Naive B cell (primary cell): Measurements from ENCODE around the gene TNFRSF9. TPM values are rescaled to one million over a fixed set of nuclear protein-coding genes. Genes with fewer than 3 reads are reported as not detected.
A peak's percentile ranks its signal among the peaks of the same experiment; 100 is the strongest.
"Not testable (repeated sequence)": the region's sequence is repeated elsewhere in the genome, so short reads cannot be mapped to it uniquely, and the experiment has no call there.

Experiments used
- ATAC-seq, 2 donors: fragments of 150-1000 bp; cut with Tn5 transposase; 2 replicates each; pipeline ENCODE4 v1.10.0; 2021; ENCODE audit warnings: low read depth in 2 of 2, mild to moderate bottlenecking in 2 of 2, moderate library complexity in 2 of 2
- DNase-seq: peaks from one replicate; pipeline ENCODE4 v3.0.0; 2022
- H3K27ac Mint-ChIP-seq, 6 donors: one replicate each; pipeline ENCODE4 v1.8.0; 2020 to 2022; ENCODE audit warnings: mild to moderate bottlenecking in 6 of 6, mixed read lengths in 6 of 6, moderate library complexity in 5 of 6, inconsistent platforms in 2 of 6
- H3K27me3 Mint-ChIP-seq, 3 donors: one replicate each; pipeline ENCODE4 v1.8.0; 2021 to 2022; ENCODE audit warnings: mixed read lengths in 3 of 3, mild to moderate bottlenecking in 1 of 3
- H3K36me3 Mint-ChIP-seq, 2 donors: one replicate each; pipeline ENCODE4 v1.8.0; 2020 to 2022; ENCODE audit warnings: mixed read lengths in 2 of 2, inconsistent platforms in 1 of 2, mild to moderate bottlenecking in 1 of 2
- H3K4me1 Mint-ChIP-seq, 3 donors: one replicate each; pipeline ENCODE4 v1.8.0; 2020 to 2022; ENCODE audit warnings: mixed read lengths in 3 of 3, inconsistent platforms in 1 of 3, mild to moderate bottlenecking in 1 of 3, moderate library complexity in 1 of 3
- H3K4me3 Mint-ChIP-seq, 8 donors: one replicate each; pipeline ENCODE4 v1.8.0; 2020 to 2022; ENCODE audit warnings: mild to moderate bottlenecking in 8 of 8, mixed read lengths in 8 of 8, moderate library complexity in 8 of 8, inconsistent platforms in 2 of 8
- H3K9me3 Mint-ChIP-seq, 7 donors: one replicate each; pipeline ENCODE4 v1.8.0; 2020 to 2022; ENCODE audit warnings: mixed read lengths in 7 of 7, mild to moderate bottlenecking in 5 of 7, inconsistent platforms in 2 of 7, moderate library complexity in 1 of 7
- polyA plus RNA-seq, 6 donors: library from polyadenylated mRNA; unstranded; fragments of 300-500 nt; fragmentation: Illumina TruSeq; gene quantifications; one replicate each; pipeline ENCODE4 v1.2.3, GENCODE V29; 2021; ENCODE audit warnings: low read depth in 6 of 6

Gene TNFRSF9
- polyA plus RNA-seq, 6 donors from 2014 or later = 0.38 to 0.52 TPM; not detected in 4

DNA sequence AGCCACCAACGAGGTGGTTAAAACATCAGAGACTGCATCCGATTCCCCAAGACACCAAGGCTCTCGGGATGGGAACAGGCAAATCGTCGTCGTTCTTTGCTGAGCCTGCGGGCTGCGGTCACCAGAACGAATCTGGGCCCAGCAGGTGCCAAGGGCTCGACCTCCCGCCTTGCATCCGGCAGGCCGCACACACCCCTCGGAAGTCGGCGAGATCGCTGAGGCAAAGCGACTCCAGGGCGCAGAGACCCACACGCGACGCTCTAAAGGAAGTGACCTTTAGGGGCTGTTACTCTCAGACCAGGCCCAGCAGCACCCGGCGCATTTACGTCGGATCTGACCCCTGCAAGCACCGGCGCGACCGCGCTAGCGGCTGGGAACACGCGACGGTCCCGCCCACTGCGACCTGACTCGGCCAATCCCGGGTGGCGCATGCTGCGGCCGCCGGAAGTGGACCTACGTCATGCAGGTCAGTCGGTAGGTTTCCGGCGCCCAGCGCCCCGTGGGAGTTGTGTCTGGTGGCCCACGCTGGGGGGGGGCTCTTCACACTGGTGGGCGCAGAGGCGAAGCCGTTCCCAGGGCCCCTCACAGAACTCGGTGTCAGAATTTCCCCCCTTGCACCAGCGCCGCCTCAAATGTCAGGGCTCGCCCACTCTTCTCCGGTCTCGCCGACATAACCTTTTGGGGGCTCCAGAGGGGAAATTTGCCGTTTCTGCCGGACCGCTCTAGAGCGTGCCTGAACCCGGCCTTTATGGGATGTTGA lies 13.4 kb upstream of the TNFRSF9 start:
- peaks cover 6 to 22% (median 9%) of the 10 kb centered on the region in 3 donors for H3K4me1 Mint-ChIP-seq
- H3K27ac Mint-ChIP-seq = peak overlapping the region; percentile 92 to 97 (median 94)
- H3K9me3 Mint-ChIP-seq = peaks cover 0 to 5% (median 0%) of the 10 kb centered on the region in 7 donors
- peak overlapping the region; percentile 86 to 96 (median 92) for H3K4me3 Mint-ChIP-seq
- no peaks in the 10 kb centered on the region for H3K27me3 Mint-ChIP-seq
- ATAC-seq (peak; percentile 80 to 85), DNase-seq (peak; percentile 75)
- no peaks in the 10 kb centered on the region for H3K36me3 Mint-ChIP-seq

DNA sequence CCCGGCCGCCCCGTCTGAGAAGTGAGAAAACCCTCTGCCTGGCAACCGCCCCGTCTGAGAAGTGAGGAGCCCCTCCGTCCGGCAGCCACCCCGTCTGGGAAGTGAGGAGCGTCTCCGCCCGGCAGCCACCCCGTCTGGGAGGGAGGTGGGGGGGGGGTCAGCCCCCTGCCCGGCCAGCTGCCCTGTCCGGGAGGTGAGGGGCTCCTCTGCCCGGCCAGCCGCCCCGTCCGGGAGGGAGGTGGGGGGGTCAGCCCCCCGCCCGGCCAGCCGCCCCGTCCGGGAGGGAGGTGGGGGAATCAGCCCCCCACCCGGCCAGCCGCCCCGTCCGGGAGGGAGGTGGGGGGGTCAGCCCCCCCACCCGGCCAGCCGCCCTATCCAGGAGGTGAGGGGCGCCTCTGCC lies 12.2 kb upstream of the TNFRSF9 start:
- DNase-seq, H3K27me3 Mint-ChIP-seq, ATAC-seq, H3K36me3 Mint-ChIP-seq, H3K9me3 Mint-ChIP-seq, H3K4me3 Mint-ChIP-seq: not testable (repeated sequence)
- Mint-ChIP-seq H3K4me1 (peaks cover 6 to 22% (median 9%) of the 10 kb centered on the region in 3 donors), H3K27ac (peak overlapping the region in 1 of 6 donors; percentile 34)

DNA sequence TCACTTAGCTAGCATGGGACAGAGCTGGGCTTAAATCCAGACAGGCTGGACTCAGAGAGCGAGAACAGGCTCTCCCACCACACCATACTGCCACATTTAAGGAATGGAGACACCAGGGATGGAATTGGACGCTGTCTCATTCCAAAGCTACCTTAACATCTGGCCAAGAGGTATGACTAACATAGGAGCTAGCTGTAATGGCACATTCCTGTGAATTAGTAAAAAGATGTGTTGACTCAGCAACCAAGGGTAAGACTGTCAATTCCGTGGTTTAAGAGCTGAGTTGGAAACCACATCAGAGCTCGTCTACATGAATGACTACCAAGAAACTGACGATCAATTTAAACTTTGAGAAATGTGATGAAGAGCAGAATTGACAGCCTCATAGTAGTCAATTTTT lies 8.3 kb upstream of the TNFRSF9 start:
- no peak for ATAC-seq
- Mint-ChIP-seq H3K4me1 (peaks cover 5 to 7% (median 6%) of the 10 kb centered on the region in 3 donors), H3K4me3 (peak overlapping the region in 1 of 8 donors; percentile 35), H3K9me3 (peaks cover 0 to 5% (median 0%) of the 10 kb centered on the region in 7 donors), H3K27me3 (no peaks in the 10 kb centered on the region), H3K36me3 (no peaks in the 10 kb centered on the region), H3K27ac (peak overlapping the region in 1 of 6 donors; percentile 1)
- DNase-seq = no peak

DNA sequence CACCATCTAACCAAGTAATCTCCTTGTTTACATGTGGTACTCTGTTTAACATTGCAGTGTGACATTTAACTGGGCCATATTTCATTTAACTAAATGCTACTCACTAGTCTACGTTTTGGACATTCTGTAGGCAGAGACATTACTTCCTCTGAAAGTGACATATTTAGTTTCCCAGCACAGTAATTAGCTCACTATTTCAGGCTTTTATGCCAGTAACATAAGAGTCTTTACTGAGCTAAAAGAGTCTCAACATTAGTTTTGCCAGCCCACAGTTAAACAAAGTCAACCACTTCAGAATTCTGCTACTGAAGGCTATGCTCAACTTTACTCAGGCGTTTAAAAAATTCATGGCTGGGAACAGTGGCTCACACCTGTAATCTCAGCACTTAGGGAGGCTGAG lies 2.6 kb upstream of the TNFRSF9 start:
- H3K27ac Mint-ChIP-seq = peak overlapping the region in 1 of 6 donors; percentile 15

DNA sequence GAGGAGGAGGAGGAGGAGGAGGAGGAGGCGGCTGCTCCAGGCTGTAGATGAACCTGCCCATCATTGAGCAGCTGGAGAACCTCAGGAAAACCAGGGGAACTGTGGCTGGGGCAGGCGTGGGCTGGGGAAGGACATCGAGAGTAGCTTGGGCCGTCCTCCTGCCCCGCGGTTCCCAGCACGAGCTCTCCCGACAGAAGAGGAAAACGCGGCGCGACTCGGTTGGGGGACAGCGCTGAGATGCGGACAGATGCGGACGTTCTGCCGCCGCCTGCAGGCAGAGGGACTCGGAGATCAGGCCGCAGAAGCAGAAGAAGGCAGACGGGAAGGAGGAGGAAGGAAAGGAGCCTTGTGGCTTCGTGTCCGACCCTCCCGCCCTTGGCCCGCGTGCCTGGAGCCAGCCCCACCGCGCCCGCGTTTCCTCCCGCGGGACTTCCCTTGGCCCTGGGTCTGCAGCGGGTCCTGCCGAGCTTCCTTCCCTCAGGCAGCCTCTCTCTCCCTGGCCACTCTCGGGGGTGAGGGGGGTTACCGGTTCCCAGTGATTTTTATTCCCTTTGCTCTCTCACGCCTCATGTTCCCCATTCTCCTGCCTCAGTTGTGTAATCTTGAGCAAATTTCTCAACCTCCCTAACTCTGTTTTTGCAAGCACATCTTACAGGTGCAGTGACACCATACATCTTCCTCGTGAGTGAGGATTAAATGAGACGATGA lies 1.7 kb upstream of the TNFRSF9 start:
- Mint-ChIP-seq H3K4me3 (peak overlapping the region; percentile 74 to 94 (median 88)), H3K4me1 (peaks cover 24 to 28% (median 25%) of the 10 kb centered on the region in 3 donors), H3K9me3 (no peaks in the 10 kb centered on the region), H3K36me3 (peaks cover 0 to 9% of the 10 kb centered on the region in 2 donors), H3K27me3 (peaks cover 44 to 58% (median 52%) of the 10 kb centered on the region in 3 donors), H3K27ac (peak overlapping the region in 3 of 6 donors; percentile 6 to 53 (median 33))
- DNase-seq (peak; percentile 26), ATAC-seq (peak; percentile 65 to 70)

More for the DNA sequence above, 2.6 kb upstream of the TNFRSF9 start:
- DNase-seq (no peak), ATAC-seq (no peak)
- peaks cover 24 to 28% (median 25%) of the 10 kb centered on the region in 3 donors for H3K4me1 Mint-ChIP-seq
- H3K27me3 Mint-ChIP-seq = peaks cover 38 to 49% (median 46%) of the 10 kb centered on the region in 3 donors
- H3K36me3 Mint-ChIP-seq = peaks cover 0 to 9% of the 10 kb centered on the region in 2 donors
- no peaks in the 10 kb centered on the region for H3K9me3 Mint-ChIP-seq
- H3K4me3 Mint-ChIP-seq = peak overlapping the region in 6 of 8 donors; percentile 54 to 94 (median 76)

DNA sequence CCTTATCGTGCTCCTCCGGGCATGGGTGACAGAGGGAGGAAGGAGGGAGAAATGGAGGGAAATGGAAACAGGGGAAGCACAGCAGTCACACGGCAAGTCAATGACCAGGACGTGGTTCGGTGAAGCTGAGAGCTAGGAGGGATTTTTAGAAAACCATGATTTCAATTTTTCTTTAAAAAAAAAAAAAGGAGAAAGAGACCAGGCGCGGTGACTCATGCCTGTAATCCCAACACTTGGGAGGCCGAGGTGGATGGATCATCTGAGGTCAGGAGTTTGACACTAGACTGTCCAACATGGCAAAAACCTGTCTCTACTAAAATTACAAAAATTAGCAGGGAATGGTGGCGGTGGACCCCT lies 776 bp upstream of the TNFRSF9 start:
- Mint-ChIP-seq H3K36me3 (peaks cover 0 to 9% of the 10 kb centered on the region in 2 donors), H3K4me1 (peaks cover 24 to 28% (median 25%) of the 10 kb centered on the region in 3 donors), H3K9me3 (no peaks in the 10 kb centered on the region), H3K4me3 (peak overlapping the region; percentile 74 to 94 (median 82)), H3K27ac (peak overlapping the region in 3 of 6 donors; percentile 53 to 70 (median 57)), H3K27me3 (peaks cover 50 to 68% (median 62%) of the 10 kb centered on the region in 3 donors)
- ATAC-seq = no peak
- DNase-seq = no peak

DNA sequence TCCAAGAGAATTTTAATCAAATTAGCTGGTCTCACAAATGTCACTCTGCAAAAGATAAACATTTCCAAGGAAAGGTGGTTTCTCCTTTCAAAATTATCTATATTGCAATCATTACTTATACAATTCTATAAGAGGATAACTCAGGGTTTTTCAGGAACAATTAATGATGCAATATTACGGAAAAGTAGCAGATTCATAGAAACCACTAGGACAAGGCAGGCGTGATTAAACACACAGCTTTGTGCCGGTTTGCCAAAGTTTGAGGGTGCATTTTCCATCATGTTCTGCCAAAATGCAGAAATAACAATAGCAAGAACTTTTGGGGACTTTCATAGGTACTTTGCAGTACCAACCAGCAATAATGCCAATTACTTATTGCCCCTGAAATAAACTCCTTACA lies 605 bp downstream of the TNFRSF9 start:
- Mint-ChIP-seq H3K4me3 (no peak overlapping the region), H3K4me1 (peaks cover 24 to 28% (median 25%) of the 10 kb centered on the region in 3 donors), H3K9me3 (no peaks in the 10 kb centered on the region), H3K27ac (no peak overlapping the region), H3K36me3 (peaks cover 0 to 9% of the 10 kb centered on the region in 2 donors), H3K27me3 (peaks cover 58 to 81% (median 72%) of the 10 kb centered on the region in 3 donors)
- ATAC-seq = no peak
- no peak for DNase-seq

DNA sequence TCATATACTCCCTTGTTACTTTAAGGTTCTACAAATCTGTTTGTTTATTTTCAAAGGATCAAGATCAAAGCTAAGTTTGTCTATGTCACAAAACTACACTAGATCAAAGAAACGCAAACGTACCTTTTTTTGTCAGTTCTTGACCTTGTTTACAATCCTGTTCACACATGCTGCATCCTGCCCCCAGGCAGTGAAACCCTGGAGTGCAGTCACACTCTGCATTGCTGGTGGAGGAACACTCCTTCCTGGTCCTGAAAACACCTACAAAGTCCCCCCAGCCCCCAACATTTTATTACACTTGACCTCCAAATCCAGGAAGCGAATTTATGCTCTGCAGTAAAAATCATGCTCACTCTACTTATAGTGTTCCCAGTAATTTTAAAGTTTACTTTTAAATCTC lies 2.6 kb downstream of the TNFRSF9 start:
- peaks cover 0 to 9% of the 10 kb centered on the region in 2 donors for H3K36me3 Mint-ChIP-seq
- H3K27ac Mint-ChIP-seq = no peak overlapping the region
- no peak overlapping the region for H3K4me3 Mint-ChIP-seq
- DNase-seq = no peak
- peaks cover 23 to 25% (median 24%) of the 10 kb centered on the region in 3 donors for H3K4me1 Mint-ChIP-seq
- no peaks in the 10 kb centered on the region for H3K9me3 Mint-ChIP-seq
- no peak for ATAC-seq
- H3K27me3 Mint-ChIP-seq = peaks cover 61 to 99% (median 88%) of the 10 kb centered on the region in 3 donors

DNA sequence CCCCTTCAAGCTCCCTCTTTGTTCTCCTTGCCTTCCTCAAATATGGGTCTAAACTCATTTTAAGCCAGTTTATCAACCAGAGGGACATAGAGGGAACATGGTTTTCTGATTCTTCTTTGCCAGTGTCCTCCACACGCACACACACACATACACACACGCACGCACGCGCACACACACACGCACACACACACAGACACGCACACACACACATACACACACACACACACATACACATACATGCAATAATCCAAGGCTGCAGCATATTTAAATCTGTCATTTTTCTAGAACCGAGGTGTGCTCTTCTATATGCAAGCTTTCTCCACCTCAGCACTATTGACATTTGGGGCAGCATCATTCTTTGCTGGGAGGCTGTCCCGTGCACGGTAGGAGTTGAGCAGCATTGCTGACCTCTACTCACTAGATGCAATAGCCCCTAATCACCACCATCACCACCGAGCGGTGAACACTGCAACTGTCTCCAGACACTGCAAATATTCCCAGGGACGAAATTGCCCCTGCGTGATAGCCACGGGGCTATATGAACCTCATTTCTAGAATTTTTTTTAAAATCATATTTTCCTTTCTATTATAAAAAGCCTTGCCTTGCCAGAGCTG lies 8.0 kb downstream of the TNFRSF9 start:
- Mint-ChIP-seq H3K27ac (peak overlapping the region in 1 of 6 donors; percentile 54), H3K9me3 (no peaks in the 10 kb centered on the region), H3K27me3 (peaks cover 40 to 73% (median 49%) of the 10 kb centered on the region in 3 donors), H3K36me3 (no peaks in the 10 kb centered on the region), H3K4me3 (no peak overlapping the region), H3K4me1 (peaks cover 0 to 10% (median 3%) of the 10 kb centered on the region in 3 donors)
- DNase-seq (no peak), ATAC-seq (no peak)

DNA sequence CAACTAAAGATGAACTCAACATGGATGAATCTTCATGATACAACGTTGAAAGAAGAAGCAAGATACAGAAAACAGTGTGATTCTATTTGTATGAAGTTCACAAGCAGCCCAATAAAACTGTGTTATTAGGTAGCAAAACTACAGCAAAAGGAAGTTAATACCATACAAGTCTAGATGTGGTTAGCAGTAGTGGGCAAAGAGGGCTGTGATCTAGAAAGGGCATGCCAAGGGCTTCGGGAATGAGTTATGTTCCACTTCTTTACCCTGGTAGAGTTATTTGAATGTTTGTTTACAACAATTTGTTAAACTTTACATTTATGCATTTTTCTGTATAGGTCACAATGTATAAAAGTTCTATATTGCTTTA lies 9.2 kb downstream of the TNFRSF9 start:
- DNase-seq (no peak), ATAC-seq (no peak)
- peaks cover 35 to 69% (median 44%) of the 10 kb centered on the region in 3 donors for H3K27me3 Mint-ChIP-seq
- no peaks in the 10 kb centered on the region for H3K9me3 Mint-ChIP-seq
- H3K4me1 Mint-ChIP-seq = peaks cover 0 to 10% (median 3%) of the 10 kb centered on the region in 3 donors
- H3K27ac Mint-ChIP-seq = no peak overlapping the region
- H3K4me3 Mint-ChIP-seq = no peak overlapping the region
- H3K36me3 Mint-ChIP-seq = no peaks in the 10 kb centered on the region

DNA sequence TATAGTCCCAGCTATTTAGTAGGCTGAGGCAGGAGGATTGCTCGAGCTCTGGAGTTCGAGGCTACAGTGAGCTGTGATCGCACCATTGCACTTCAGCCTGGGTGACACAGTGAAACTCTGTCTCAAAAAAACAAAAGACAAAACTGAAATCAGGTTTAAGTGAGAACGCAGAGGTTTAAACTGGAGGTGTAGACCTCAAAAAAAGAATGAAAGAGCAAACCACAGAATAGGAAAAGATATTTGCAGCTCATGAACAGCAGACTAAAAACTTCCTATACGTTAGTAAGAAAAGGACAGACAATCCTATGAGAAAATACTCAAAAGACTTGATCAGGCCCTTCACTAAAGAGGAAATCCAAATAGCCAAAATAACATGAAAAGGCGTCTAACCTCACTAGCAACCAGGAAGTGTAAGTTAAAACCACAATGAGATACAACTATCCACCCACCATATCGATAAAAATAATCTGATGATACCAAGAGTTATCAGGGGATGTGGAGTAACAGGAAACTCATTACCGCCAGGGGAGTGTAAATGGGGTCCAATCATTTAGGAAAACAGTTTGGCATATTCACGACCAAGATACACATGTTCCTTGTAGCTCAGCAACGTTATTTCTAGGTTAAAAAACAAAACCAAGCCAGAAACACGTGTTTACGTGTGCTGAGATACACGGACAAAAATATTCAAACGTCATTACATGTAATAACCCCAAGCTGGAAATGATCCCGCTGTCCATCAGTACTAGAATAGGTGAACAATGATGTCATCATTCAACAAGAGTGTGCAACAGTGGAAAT lies 9.8 kb downstream of the TNFRSF9 start:
- H3K9me3 Mint-ChIP-seq = no peaks in the 10 kb centered on the region
- no peak overlapping the region for H3K4me3 Mint-ChIP-seq
- peak overlapping the region in 1 of 6 donors; percentile 85 for H3K27ac Mint-ChIP-seq
- peaks cover 39 to 65% (median 40%) of the 10 kb centered on the region in 3 donors for H3K27me3 Mint-ChIP-seq
- ATAC-seq (no peak), DNase-seq (no peak)
- H3K4me1 Mint-ChIP-seq = peaks cover 0 to 10% (median 3%) of the 10 kb centered on the region in 3 donors
- H3K36me3 Mint-ChIP-seq = no peaks in the 10 kb centered on the region

DNA sequence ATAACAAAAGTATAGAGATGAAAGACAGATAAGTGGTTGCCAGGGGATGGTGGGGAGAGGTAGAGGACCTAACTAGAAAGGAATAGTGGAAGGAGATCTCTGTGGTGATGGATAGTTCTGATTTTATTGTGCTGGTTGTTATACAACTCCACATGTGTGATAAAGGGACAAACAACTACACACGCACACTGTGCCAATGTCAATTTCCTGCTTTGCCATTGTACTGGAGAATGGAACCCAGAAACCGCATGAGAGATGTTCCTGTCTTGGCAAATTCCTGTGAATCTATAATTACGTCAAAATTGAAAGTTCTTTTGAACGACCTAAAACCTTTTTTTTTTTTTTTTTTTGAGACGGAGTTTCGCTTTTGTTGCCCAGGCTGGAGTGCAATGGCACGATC lies 11.0 kb downstream of the TNFRSF9 start:
- peaks cover 31 to 60% (median 35%) of the 10 kb centered on the region in 3 donors for H3K27me3 Mint-ChIP-seq
- no peaks in the 10 kb centered on the region for H3K36me3 Mint-ChIP-seq
- ATAC-seq (no peak), DNase-seq (no peak)
- H3K4me1 Mint-ChIP-seq = peaks cover 0 to 10% (median 3%) of the 10 kb centered on the region in 3 donors
- H3K4me3 Mint-ChIP-seq = no peak overlapping the region
- H3K9me3 Mint-ChIP-seq = no peaks in the 10 kb centered on the region
- H3K27ac Mint-ChIP-seq = no peak overlapping the region
